K562 (cell line): Measurements from ENCODE around the gene LRRC26. TPM values are rescaled to one million over a fixed set of nuclear protein-coding genes. Genes with fewer than 3 reads are reported as not detected.

Experiments
- ARID3A ChIP-seq: IDR thresholded peaks from 2 replicates; pipeline ENCODE4 v1.6.1; 2012; ENCODE audit warnings: low read depth, low read length, improper control_type of control experiment, borderline replicate concordance
- C11orf30 ChIP-seq: fragments of 450-650 bp; IDR thresholded peaks from 2 replicates; pipeline ENCODE4 v1.6.1; 2016; ENCODE audit warnings: low read depth, mild to moderate bottlenecking
- DPF2 ChIP-seq: fragments of 450-650 bp; IDR thresholded peaks from 2 replicates; pipeline ENCODE4 v1.6.1; 2016
- KLF6 ChIP-seq: fragments of 250-450 bp; sonication (Bioruptor Pico); IDR thresholded peaks from 2 replicates; pipeline ENCODE4 v1.4.0; 2020; ENCODE audit warnings: mild to moderate bottlenecking, moderate library complexity, borderline replicate concordance
- RNF219 ChIP-seq: fragments of 250-450 bp; sonication (Bioruptor Pico); IDR thresholded peaks from 2 replicates; pipeline ENCODE4 v1.5.0; 2022; ENCODE audit warnings: mild to moderate bottlenecking
- SIX5 ChIP-seq, 2 experiments: IDR thresholded peaks; 2 replicates each; pipeline ENCODE4 v1.6.1; 2011; ENCODE audit warnings: low read length in 2 of 2, borderline replicate concordance in 1 of 2, low read depth in 1 of 2, mild to moderate bottlenecking in 1 of 2, moderate library complexity in 1 of 2; ENCODE audit not compliant: insufficient read depth in 1 of 2
- ZNF274 ChIP-seq: IDR thresholded peaks from 2 replicates; pipeline ENCODE4 v1.6.1; 2011; ENCODE audit warnings: low read depth, mild to moderate bottlenecking, low read length, moderate library complexity, borderline replicate concordance
- ZNF324 ChIP-seq: fragments of 250-450 bp; sonication (Bioruptor Pico); IDR thresholded peaks from 2 replicates; pipeline ENCODE4 v1.4.0; 2020; ENCODE audit warnings: mild to moderate bottlenecking
- polyA plus RNA-seq, 8 experiments: library from polyadenylated mRNA; depleted of rRNA in 4 of 8; stranded (reverse) in 5 of 8; unstranded in 3 of 8; fragments of >200 nt; fragmentation: Nextera tagmentation in 2 of 8; fragmentation: Illumina TruSeq in 1 of 8; extraction: Ambion mirVana in 2 of 8; extraction: Trizol in 1 of 8; gene quantifications; 2 replicates each; pipeline versions ENCODE4 v1.2.1 to v1.2.3, GENCODE V29; 2011 to 2014; ENCODE audit warnings: inconsistent platforms in 1 of 8, missing spikeins in 1 of 8
- total RNA-seq, 7 experiments: library from RNA; depleted of rRNA in 6 of 7; stranded (reverse); fragments of >200 nt in 6 of 7; fragmentation: Illumina TruSeq in 2 of 7; extraction: Trizol in 2 of 7; gene quantifications; 2 replicates each; pipeline versions ENCODE4 v1.2.1 to v1.2.3, GENCODE V29; 2011 to 2021; ENCODE audit warnings: low replicate concordance in 1 of 7
- TF ChIP-seq, protein P1 (sequence below): fragments of 450-650 bp; IDR thresholded peaks from 2 replicates; pipeline ENCODE4 v1.6.1; 2016; ENCODE audit warnings: mild to moderate bottlenecking, moderate library complexity
- TF ChIP-seq, protein P2 (sequence below): fragments of 450-650 bp; formaldehyde crosslinking; IDR thresholded peaks from 2 replicates; pipeline ENCODE4 v1.4.0; 2022; ENCODE audit warnings: missing genetic modification characterization

The LRRC26 gene
- total and polyA plus RNA-seq, 9 of the 15 experiments (the other 6 are each of a cell fraction or from before 2014, with no cell fraction given): not detected

DNA sequence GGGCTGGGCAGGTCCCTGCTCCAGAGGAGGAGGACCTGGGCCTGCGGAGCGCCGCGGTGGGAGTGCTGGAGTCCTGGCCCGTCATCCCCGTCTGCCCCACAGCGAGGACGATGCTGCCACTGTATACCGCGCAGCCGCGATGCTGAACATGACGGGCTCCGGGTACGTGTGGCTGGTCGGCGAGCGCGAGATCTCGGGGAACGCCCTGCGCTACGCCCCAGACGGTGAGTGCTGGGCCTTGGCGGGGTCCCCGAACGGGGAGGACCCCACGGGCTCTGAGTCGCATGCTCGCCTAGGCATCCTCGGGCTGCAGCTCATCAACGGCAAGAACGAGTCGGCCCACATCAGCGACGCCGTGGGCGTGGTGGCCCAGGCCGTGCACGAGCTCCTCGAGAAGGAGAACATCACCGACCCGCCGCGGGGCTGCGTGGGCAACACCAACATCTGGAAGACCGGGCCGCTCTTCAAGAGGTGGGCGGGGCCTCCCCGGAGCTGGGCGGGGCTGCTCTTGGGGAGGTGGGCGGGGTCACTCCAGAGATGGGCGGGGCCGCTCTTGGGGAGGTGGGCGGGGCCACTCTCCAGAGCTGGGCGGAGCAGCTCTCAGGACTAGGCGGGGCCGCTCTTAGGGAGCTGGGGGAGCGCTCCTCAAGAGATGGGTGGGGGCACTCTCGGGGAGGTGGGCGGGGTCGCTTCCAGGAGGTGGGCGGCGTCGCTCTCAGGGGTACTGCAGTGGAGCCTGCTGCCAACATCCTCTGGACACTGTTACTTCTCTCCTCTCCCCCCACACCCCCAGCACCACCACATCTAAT lies 13.1 kb downstream of the LRRC26 start (continued):
- TF ChIP-seq, protein P1, sequence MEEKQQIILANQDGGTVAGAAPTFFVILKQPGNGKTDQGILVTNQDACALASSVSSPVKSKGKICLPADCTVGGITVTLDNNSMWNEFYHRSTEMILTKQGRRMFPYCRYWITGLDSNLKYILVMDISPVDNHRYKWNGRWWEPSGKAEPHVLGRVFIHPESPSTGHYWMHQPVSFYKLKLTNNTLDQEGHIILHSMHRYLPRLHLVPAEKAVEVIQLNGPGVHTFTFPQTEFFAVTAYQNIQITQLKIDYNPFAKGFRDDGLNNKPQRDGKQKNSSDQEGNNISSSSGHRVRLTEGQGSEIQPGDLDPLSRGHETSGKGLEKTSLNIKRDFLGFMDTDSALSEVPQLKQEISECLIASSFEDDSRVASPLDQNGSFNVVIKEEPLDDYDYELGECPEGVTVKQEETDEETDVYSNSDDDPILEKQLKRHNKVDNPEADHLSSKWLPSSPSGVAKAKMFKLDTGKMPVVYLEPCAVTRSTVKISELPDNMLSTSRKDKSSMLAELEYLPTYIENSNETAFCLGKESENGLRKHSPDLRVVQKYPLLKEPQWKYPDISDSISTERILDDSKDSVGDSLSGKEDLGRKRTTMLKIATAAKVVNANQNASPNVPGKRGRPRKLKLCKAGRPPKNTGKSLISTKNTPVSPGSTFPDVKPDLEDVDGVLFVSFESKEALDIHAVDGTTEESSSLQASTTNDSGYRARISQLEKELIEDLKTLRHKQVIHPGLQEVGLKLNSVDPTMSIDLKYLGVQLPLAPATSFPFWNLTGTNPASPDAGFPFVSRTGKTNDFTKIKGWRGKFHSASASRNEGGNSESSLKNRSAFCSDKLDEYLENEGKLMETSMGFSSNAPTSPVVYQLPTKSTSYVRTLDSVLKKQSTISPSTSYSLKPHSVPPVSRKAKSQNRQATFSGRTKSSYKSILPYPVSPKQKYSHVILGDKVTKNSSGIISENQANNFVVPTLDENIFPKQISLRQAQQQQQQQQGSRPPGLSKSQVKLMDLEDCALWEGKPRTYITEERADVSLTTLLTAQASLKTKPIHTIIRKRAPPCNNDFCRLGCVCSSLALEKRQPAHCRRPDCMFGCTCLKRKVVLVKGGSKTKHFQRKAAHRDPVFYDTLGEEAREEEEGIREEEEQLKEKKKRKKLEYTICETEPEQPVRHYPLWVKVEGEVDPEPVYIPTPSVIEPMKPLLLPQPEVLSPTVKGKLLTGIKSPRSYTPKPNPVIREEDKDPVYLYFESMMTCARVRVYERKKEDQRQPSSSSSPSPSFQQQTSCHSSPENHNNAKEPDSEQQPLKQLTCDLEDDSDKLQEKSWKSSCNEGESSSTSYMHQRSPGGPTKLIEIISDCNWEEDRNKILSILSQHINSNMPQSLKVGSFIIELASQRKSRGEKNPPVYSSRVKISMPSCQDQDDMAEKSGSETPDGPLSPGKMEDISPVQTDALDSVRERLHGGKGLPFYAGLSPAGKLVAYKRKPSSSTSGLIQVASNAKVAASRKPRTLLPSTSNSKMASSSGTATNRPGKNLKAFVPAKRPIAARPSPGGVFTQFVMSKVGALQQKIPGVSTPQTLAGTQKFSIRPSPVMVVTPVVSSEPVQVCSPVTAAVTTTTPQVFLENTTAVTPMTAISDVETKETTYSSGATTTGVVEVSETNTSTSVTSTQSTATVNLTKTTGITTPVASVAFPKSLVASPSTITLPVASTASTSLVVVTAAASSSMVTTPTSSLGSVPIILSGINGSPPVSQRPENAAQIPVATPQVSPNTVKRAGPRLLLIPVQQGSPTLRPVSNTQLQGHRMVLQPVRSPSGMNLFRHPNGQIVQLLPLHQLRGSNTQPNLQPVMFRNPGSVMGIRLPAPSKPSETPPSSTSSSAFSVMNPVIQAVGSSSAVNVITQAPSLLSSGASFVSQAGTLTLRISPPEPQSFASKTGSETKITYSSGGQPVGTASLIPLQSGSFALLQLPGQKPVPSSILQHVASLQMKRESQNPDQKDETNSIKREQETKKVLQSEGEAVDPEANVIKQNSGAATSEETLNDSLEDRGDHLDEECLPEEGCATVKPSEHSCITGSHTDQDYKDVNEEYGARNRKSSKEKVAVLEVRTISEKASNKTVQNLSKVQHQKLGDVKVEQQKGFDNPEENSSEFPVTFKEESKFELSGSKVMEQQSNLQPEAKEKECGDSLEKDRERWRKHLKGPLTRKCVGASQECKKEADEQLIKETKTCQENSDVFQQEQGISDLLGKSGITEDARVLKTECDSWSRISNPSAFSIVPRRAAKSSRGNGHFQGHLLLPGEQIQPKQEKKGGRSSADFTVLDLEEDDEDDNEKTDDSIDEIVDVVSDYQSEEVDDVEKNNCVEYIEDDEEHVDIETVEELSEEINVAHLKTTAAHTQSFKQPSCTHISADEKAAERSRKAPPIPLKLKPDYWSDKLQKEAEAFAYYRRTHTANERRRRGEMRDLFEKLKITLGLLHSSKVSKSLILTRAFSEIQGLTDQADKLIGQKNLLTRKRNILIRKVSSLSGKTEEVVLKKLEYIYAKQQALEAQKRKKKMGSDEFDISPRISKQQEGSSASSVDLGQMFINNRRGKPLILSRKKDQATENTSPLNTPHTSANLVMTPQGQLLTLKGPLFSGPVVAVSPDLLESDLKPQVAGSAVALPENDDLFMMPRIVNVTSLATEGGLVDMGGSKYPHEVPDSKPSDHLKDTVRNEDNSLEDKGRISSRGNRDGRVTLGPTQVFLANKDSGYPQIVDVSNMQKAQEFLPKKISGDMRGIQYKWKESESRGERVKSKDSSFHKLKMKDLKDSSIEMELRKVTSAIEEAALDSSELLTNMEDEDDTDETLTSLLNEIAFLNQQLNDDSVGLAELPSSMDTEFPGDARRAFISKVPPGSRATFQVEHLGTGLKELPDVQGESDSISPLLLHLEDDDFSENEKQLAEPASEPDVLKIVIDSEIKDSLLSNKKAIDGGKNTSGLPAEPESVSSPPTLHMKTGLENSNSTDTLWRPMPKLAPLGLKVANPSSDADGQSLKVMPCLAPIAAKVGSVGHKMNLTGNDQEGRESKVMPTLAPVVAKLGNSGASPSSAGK: no peak
- no peak for TF ChIP-seq C11orf30
- no peak for TF ChIP-seq ZNF274
- no peak for TF ChIP-seq ZNF324
- no peak for TF ChIP-seq ARID3A
- TF ChIP-seq KLF6 (CRISPR knock-in tag): no peak
- no peak for TF ChIP-seq SIX5 (IDR thresholded peaks at IDR 0.05; ENCODE audit: borderline replicate concordance in 1 of 2, insufficient read depth in 1 of 2, low read depth in 1 of 2, low read length in 2 of 2)
- no peak for TF ChIP-seq RNF219
- TF ChIP-seq, protein P2, sequence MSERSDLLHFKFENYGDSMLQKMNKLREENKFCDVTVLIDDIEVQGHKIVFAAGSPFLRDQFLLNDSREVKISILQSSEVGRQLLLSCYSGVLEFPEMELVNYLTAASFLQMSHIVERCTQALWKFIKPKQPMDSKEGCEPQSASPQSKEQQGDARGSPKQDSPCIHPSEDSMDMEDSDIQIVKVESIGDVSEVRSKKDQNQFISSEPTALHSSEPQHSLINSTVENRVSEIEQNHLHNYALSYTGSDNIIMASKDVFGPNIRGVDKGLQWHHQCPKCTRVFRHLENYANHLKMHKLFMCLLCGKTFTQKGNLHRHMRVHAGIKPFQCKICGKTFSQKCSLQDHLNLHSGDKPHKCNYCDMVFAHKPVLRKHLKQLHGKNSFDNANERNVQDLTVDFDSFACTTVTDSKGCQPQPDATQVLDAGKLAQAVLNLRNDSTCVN (CRISPR knock-in tag): no peak
- no peak for TF ChIP-seq DPF2
